ENCODE results near the gene ABHD6.
"Not testable (repeated sequence)": the region's sequence is repeated elsewhere in the genome, so short reads cannot be mapped to it uniquely, and the experiment has no call there.

Gene ABHD6

DNA sequence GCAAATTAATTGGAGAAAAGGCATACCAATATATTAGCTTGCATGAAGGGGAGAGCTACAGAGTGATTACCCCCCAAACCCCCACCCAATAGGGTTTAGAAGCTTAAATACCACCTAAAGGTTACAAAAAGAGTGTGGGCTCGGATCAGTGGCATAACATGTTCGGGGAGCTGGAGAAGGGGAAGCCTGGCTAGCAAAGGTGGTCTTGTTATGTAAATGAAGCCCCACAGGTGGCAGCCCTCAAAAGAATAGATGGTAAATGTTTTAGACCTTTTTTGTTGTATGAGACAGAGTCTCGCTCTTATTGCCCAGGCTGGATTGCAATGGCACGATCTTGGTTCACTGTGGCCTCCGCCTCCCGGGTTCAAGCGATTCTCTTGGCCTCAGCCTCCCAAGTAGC is 84.2 kb downstream of the ABHD6 start:
- DNase-seq (ENCODE audit: low read depth in 1 of 2, low spot score in 1 of 2): no peak

GRCh38 chr3:58322793-58323192 is 85.2 kb downstream of the ABHD6 start:
- no peak for DNase-seq (ENCODE audit: low read depth in 1 of 2, low spot score in 1 of 2)

DNA sequence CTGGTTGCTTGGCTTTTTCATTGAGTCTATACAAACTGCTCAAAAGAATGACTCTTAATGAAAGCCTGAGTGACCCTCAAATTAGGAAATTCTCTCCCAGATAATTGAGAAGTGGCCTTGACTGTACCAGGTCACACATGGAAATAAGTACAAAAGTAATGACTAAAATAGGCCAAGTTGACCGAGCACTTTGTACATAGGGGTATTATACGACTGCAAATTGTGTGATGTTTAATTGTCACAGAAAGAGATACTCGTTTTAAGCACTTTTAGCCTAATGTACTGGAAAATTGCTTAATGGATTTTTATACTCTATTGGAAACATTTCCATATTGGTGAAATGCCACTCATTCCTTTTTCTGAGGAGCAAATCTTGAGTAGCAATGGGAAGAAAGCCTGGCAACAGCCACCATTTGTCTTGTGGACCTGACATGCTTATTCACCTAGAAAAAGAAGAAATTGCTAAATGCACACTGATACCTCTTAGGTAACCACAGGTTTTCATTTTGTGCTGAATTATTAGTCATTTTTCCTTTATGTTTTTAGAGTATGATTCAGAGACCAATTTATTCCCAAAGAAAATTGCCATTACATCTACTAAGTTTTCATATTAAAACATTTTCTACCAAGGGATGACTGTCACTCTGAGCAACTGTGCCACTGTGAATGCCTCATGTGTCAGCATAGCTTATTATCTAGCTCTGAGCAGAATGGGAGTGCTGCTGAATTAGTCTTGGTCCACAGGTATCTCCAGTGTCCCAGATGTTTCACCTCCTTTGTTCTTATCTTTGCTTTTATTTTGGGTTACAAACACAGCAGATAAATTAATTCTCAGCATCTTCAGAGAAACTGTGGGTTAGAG is 86.2 kb downstream of the ABHD6 start:
- DNase-seq (ENCODE audit: low read depth in 1 of 2, low spot score in 1 of 2): no peak

- DNase-seq (ENCODE audit: low read depth in 1 of 2, low spot score in 1 of 2): no peak
These were observed 87.1 kb downstream of the ABHD6 start for GRCh38 chr3:58324391-58325390.

DNA sequence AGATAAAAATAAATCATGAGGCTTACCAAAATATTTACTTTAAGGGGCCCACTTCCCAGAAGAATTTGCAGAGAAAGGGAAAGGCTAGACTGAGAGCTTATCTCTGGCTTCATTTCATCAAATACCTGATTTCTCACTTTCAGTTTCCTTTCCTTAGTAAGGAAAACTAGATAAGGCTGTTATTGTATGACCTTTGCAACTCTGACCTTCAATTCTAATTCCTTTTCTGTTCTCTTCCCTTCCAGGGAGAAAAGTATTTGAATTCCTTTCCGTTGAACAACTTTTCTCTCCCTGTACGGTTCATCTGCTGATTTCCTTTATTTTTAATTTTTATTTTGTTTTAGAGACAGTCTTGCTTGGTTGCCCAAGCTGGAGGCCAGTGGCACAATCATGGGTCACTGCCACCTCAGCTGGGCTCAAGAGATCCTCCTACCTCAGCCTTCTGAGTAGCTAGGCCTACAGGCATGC is 88.0 kb downstream of the ABHD6 start:
- no peak for DNase-seq (ENCODE audit: low read depth in 1 of 2, low spot score in 1 of 2)

DNA sequence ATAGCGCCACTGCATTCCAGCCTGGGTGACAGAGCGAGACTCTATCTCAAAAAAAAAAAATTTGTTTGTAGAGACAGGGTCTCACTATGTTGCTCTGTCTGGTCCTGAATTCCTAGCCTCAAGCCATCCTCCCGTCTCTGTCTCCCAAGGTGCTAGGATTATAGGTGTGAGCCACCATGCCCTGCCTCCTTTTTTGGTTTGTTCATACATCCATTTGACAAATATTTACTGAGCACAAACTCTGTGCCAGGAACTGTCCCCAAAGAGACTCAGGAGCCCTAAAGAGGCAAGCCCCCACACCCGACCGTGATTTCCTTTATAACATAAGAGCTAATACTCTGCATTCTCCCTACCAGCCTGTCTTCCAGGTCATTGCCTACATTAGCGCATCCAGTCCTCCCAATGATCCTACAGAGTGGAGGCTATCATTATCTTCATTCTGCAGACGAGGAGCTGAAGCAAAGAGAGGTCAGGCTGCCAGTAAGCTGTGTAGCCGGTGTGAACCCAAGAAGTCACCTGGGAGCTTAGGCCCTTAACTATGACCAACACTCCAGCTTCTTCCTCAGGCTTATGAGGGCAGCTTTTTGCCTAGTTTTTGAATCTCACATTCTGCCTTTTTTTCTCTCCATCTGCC is 88.8 kb downstream of the ABHD6 start:
- DNase-seq (ENCODE audit: low read depth in 1 of 2, low spot score in 1 of 2): no peak

DNA sequence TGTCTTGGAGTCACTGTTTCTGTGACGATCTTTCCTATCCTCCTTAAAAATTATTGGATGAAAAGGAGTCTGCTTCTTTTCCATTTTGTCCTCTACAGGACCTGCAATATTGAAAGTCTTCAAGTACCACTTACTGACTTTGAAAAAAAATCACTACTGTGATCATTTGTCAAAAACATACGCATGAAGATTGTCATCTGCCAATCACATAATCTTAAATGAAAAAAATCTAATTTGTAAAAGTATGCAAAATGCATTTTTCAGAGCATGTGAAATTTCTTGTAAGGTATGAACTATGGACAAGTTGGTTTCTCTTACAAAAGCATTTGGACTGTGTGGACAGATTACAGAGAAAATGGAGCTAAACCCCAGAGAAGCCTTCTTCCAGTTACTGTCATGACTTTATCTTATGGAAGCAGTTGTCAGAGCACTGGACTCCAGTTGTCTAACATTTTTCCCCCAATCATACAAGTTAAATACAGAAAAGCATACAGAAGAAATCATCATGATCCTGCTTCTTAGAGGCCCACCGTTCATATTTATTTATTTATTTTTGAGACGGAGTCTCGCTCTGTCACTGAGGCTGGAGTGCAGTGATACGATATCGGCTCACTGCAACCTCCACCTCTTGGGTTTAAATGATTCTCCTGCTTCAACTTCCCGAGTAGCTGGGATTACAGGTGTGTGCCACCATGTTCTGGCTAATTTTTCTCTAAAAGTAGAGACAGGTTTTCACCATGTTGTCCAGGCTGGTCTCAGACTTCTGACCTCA is 91.7 kb downstream of the ABHD6 start:
- no peak for DNase-seq (ENCODE audit: low read depth in 1 of 2, low spot score in 1 of 2)

DNA sequence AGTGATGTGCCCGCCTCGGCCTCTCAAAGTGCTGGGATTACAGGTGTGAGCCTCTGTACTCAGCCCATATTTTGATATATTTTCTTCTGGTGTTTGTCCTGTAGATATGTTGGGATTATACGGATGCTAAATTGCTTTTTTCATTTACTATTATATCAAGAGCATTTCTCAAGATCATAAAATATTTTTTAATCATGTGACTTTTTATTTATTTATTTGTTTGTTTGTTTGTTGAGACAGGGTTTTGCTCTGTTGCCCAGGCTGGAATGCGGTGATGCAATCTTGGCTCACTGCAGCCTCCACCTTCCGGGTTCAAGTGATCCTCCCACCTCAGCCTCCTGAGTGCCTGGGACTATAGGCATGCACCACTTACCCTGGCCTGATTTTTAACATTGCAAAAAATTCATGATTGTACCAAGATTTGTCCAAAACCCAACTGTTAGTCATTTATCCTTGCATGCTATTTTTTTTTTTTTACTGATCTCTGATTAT is 92.4 kb downstream of the ABHD6 start:
- DNase-seq (ENCODE audit: low read depth in 1 of 2, low spot score in 1 of 2): no peak

GRCh38 chr3:58331593-58332152 is 94.1 kb downstream of the ABHD6 start:
- DNase-seq (ENCODE audit: low read depth in 1 of 2, low spot score in 1 of 2): no peak

- DNase-seq (ENCODE audit: low read depth in 1 of 2, low spot score in 1 of 2): peak; percentile 61 to 63
These were observed 95.1 kb downstream of the ABHD6 start, which contains the start of gene PXK for GRCh38 chr3:58332575-58333188. Gene PXK, plus strand, starts transcription at chr3:58332892. Its CDS starts 97 bp downstream, at chr3:58332989.

DNA sequence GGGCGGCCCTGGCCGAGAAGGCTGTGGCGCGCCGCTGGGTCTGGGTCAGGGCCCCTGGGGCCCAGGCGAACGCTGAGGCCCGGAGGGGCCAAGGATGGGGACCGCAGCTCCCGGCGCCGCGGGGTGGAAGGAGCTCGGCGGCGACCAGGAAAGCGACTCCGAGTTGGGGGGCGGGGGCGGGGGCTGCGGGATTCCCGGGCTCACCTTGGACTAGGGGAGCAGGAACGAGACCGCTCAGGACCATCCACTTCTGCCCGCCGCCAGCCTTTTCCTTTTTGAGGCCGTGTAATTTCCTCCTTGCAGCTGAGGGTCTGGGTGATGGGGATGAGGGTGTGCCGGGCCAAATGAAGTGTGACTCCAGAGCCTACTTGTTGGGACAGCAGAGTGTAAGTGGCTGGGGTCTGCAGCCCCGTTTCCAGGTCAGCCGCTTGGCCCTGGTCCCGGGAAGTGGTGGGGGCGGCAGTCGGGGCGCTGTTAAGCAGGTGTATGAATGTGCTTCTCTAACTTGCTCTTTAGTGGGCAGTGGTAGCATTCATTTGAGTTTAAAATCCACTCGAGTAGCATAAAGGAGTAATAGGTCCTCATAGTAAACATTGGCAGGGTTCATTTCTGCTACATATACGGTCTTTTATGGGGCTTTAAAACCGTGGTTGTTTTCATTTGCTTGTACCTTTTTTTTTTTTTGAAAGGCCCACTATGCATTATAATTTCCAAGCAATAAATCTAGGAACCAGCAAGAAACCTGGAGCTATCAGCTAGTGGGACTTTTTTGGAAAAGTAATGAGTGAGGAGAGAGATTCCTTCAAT is 95.8 kb downstream of the ABHD6 start:
- DNase-seq (ENCODE audit: low read depth in 1 of 2, low spot score in 1 of 2): no peak

DNA sequence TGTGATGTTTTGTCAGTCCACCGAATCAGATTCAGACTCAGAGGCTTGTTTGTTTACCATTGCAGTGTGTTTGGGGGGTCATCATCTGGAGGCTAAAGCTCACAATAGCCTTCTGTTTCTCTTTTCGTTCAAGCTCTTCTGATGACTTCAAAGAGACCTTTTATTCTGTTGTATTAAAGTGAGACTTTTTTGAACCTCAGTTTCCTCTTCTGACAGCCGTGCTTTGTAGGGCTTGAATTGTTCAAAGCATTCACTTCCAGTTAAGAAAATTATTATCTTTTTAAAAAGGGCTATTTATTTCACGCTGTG is 96.4 kb downstream of the ABHD6 start:
- DNase-seq (ENCODE audit: low read depth in 1 of 2, low spot score in 1 of 2): no peak

- no peak for DNase-seq (ENCODE audit: low read depth in 1 of 2, low spot score in 1 of 2)
These were observed 96.9 kb downstream of the ABHD6 start for GRCh38 chr3:58334506-58334884.

DNA sequence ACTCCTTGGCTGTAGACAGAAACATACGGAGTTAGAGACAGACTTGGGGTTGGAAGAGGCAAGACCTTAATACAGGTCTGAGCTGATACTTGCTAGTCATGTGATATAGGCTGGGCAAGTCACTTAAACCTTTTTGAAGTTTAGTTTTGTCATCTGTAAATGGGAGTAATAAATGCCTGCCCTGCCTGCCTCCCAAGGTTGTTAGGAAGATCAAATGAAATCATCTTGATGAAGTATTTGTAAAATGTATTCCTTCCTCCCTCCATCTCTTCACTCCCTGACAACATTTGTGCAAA is 98.0 kb downstream of the ABHD6 start:
- DNase-seq (ENCODE audit: low read depth in 1 of 2, low spot score in 1 of 2): no peak

DNA sequence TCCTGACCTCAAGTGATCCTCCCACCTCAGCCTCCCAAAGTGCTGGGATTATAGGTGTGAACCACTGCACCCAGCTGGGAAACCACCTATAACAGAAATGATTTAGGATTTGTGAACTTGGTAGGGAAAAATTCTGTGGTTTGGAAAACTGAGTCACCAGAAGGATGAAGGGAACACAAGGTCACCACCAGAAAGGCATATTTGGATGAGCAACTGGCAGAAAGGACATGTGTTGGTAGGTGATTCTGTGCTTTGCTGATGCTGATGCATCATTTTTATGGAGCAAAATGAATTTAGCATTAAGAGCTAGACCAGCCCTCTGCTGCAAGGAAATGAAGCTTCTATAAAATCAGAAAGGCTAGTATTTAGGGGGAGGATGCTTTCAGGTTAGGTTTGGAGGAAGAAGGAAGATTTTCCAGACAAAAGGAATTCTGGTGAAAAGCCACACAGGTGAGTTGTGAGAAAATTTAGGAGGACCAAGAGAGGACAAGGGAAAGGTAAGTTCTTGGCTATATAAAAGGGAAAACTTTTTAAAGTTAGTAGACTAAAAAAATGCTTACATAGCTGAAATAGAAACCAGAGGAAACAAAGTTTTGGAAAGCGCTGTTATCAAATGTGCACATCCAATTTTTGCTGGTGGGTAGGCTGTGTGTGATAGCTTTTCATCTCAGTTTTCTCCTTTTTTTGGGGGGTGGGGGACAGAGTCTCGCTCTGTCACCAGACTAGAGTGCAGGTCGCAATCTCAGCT is 98.7 kb downstream of the ABHD6 start:
- no peak for DNase-seq (ENCODE audit: low read depth in 1 of 2, low spot score in 1 of 2)

DNA sequence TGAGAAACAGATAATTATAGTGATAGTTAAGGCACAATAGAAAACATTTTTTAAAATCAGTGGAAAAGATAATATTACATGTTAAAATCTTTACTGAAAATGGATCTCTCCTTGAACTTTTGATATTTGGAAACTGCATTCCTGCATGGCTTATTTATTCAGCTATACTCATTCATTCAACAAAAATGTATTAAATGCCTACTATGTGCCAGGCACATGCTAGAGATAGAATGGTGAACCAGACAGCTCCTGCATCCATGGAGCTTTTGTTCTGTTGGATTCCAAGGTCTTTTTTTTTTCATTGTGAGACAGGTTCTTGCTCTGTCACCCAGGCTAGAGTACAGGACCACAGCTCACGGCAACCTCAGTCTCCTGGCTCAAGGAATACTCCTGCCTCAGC is 99.6 kb downstream of the ABHD6 start:
- DNase-seq (ENCODE audit: low read depth in 1 of 2, low spot score in 1 of 2): no peak

GRCh38 chr3:58339146-58339545 is 101.6 kb downstream of the ABHD6 start:
- not testable (repeated sequence) for DNase-seq (ENCODE audit: low read depth in 1 of 2, low spot score in 1 of 2)

DNA sequence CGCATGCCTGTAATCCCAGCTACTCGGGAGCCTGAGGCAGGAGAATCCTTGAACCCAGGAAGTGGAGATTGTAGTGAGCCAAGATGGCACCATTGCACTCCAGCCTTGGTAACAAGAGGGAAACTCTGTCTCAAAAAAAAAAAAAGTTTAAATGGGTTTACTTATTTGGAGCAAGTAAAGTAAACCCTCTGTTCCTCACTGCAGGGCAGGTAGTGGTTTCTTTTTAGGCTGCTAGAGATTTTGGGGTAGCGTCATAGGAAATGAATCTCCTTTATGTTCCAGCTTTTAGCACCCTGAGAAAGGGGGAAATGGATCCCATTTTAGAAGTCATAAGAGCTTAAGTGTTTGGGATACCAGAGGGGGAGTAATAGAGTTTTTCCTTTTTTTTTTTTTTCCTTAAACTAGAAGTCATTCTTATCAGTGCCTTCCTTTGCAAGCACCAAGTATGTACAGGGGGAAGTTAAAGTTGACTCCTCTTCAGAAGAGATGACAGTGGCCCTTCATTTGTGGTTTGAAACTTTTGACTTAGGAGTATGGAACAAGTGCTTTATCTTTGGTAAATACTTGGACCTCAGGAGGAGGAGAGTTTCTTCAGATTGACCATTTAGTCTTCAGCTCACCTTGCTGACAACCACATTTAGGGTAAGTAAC is 103.1 kb downstream of the ABHD6 start:
- DNase-seq (ENCODE audit: low read depth in 1 of 2, low spot score in 1 of 2): no peak
